HEK293 (cell line): Measurements from ENCODE around the gene EML1.

Source experiments
- CTCF ChIA-PET: fragments of 350-600 bp; formaldehyde crosslinking; extraction: SDS; loops from one replicate; lab custom pipeline; 2021; ENCODE audit warnings: antibody characterized with exemption; lab: Yijun Ruan, JAX
- POLR2A ChIA-PET: fragments of 300-600 bp; formaldehyde crosslinking; extraction: SDS; loops from one replicate; lab custom pipeline; 2020; ENCODE audit warnings: antibody characterized with exemption, inconsistent platforms; lab: Yijun Ruan, JAX
- H3K27ac ChIP-seq: fragments of 200-500 bp; sonication (Bioruptor generic); 2 replicates; pipeline ENCODE4 v1.5.1; 2014; ENCODE audit warnings: low read depth, low read length, control low read depth, inconsistent platforms; ENCODE audit errors: extremely low read depth
- H3K36me3 ChIP-seq, 2 experiments: fragments of 200-500 bp in 1 of 2; sonication (Bioruptor generic) in 1 of 2; 1 replicate in 1 of 2; 2 replicates in 1 of 2; pipeline ENCODE4 v1.5.1; 2014 to 2017; ENCODE audit warnings: inconsistent platforms in 2 of 2, low read length in 2 of 2; ENCODE audit not compliant: control insufficient read depth in 2 of 2, insufficient read depth in 1 of 2
- H3K4me1 ChIP-seq: fragments of 200-500 bp; sonication (Bioruptor generic); 2 replicates; pipeline ENCODE4 v1.5.1; 2014; ENCODE audit warnings: mild to moderate bottlenecking, low read length, inconsistent platforms; ENCODE audit not compliant: control insufficient read depth, insufficient read depth
- H3K4me3 ChIP-seq: 2 replicates; pipeline ENCODE4 v1.5.1; 2011; ENCODE audit warnings: low read depth, mild to moderate bottlenecking, control low read depth, low read length, moderate library complexity
- H3K9me3 ChIP-seq: fragments of 200-500 bp; sonication (Bioruptor generic); 2 replicates; pipeline ENCODE4 v1.5.1; 2014; ENCODE audit warnings: low read depth, low read length, inconsistent platforms; ENCODE audit not compliant: control insufficient read depth, insufficient read depth
- AEBP2 ChIP-seq: fragments of 450-650 bp; formaldehyde crosslinking; IDR thresholded peaks from 2 replicates; pipeline ENCODE4 v1.5.1; 2016; ENCODE audit warnings: missing biosample characterization, missing genetic modification characterization, borderline replicate concordance
- HOXC10 ChIP-seq: sonication (generic); formaldehyde crosslinking; IDR thresholded peaks from 2 replicates; pipeline ENCODE4 v1.8.1; 2023; ENCODE audit warnings: mild to moderate bottlenecking, missing genetic modification reagents
- INSM2 ChIP-seq: fragments of 450-650 bp; formaldehyde crosslinking; IDR thresholded peaks from 2 replicates; pipeline ENCODE4 v1.5.1; 2016; ENCODE audit warnings: missing biosample characterization, missing genetic modification characterization
- KLF10 ChIP-seq: fragments of 450-650 bp; IDR thresholded peaks from 2 replicates; pipeline ENCODE4 v1.5.1; 2018; ENCODE audit warnings: missing biosample characterization, mild to moderate bottlenecking, missing genetic modification characterization
- KLF7 ChIP-seq: fragments of 450-650 bp; formaldehyde crosslinking; IDR thresholded peaks from 2 replicates; pipeline ENCODE4 v1.5.1; 2016; ENCODE audit warnings: missing biosample characterization, missing genetic modification characterization, borderline replicate concordance
- MYNN ChIP-seq: fragments of 450-650 bp; formaldehyde crosslinking; IDR thresholded peaks from 2 replicates; pipeline ENCODE4 v1.5.1; 2016; ENCODE audit warnings: missing biosample characterization, missing genetic modification characterization, borderline replicate concordance
- OSR2 ChIP-seq: fragments of 450-650 bp; formaldehyde crosslinking; IDR thresholded peaks from 2 replicates; pipeline ENCODE4 v1.5.1; 2016; ENCODE audit warnings: missing biosample characterization, missing genetic modification characterization
- PRDM1 ChIP-seq: fragments of 450-650 bp; formaldehyde crosslinking; IDR thresholded peaks from 2 replicates; pipeline ENCODE4; 2016; ENCODE audit warnings: missing biosample characterization, missing genetic modification characterization
- SALL2 ChIP-seq: fragments of 450-650 bp; formaldehyde crosslinking; IDR thresholded peaks from 2 replicates; pipeline ENCODE4 v1.5.0; 2017; ENCODE audit warnings: missing biosample characterization, mild to moderate bottlenecking, missing genetic modification characterization, borderline replicate concordance
- SP7 ChIP-seq: fragments of 450-650 bp; formaldehyde crosslinking; IDR thresholded peaks from 2 replicates; pipeline ENCODE4 v1.5.1; 2016; ENCODE audit warnings: missing biosample characterization, missing genetic modification characterization
- TSHZ1 ChIP-seq: fragments of 450-650 bp; formaldehyde crosslinking; IDR thresholded peaks from 2 replicates; pipeline ENCODE4 v1.5.1; 2016; ENCODE audit warnings: missing biosample characterization, missing genetic modification characterization, borderline replicate concordance
- WT1 ChIP-seq: fragments of 450-650 bp; formaldehyde crosslinking; IDR thresholded peaks from 2 replicates; pipeline ENCODE4 v1.5.1; 2016; ENCODE audit warnings: missing biosample characterization, missing genetic modification characterization
- YY1 ChIP-seq: fragments of 450-650 bp; formaldehyde crosslinking; IDR thresholded peaks from 2 replicates; pipeline ENCODE4 v1.5.1; 2018; ENCODE audit warnings: missing biosample characterization, missing genetic modification characterization
- ZBTB1 ChIP-seq: fragments of 450-650 bp; formaldehyde crosslinking; IDR thresholded peaks from 2 replicates; pipeline ENCODE4 v1.5.1; 2016; ENCODE audit warnings: missing biosample characterization, missing genetic modification characterization
- ZBTB20 ChIP-seq: fragments of 450-650 bp; formaldehyde crosslinking; IDR thresholded peaks from 2 replicates; pipeline ENCODE4 v1.5.1; 2016; ENCODE audit warnings: missing biosample characterization, missing genetic modification characterization
- ZFP69B ChIP-seq: fragments of 450-650 bp; formaldehyde crosslinking; IDR thresholded peaks from 2 replicates; pipeline ENCODE4 v1.5.1; 2016; ENCODE audit warnings: missing biosample characterization, missing genetic modification characterization
- ZNF10 ChIP-seq: fragments of 450-650 bp; formaldehyde crosslinking; IDR thresholded peaks from 2 replicates; pipeline ENCODE4 v1.5.1; 2017; ENCODE audit warnings: missing biosample characterization, missing genetic modification characterization
- ZNF114 ChIP-seq: fragments of 450-650 bp; formaldehyde crosslinking; IDR thresholded peaks from 2 replicates; pipeline ENCODE4 v1.5.0; 2017; ENCODE audit warnings: missing biosample characterization, missing genetic modification characterization
- ZNF121 ChIP-seq: fragments of 450-650 bp; formaldehyde crosslinking; IDR thresholded peaks from 2 replicates; pipeline ENCODE4 v1.5.1; 2016; ENCODE audit warnings: missing biosample characterization, missing genetic modification characterization
- ZNF133 ChIP-seq: fragments of 450-650 bp; formaldehyde crosslinking; IDR thresholded peaks from 2 replicates; pipeline ENCODE4 v1.5.1; 2016; ENCODE audit warnings: missing biosample characterization, missing genetic modification characterization
- ZNF16 ChIP-seq: fragments of 450-650 bp; formaldehyde crosslinking; IDR thresholded peaks from 2 replicates; pipeline ENCODE4 v1.5.1; 2016; ENCODE audit warnings: low read depth, missing biosample characterization, missing genetic modification characterization
- ZNF341 ChIP-seq: fragments of 450-650 bp; formaldehyde crosslinking; IDR thresholded peaks from 2 replicates; pipeline ENCODE4; 2016; ENCODE audit warnings: low read depth, missing biosample characterization, missing genetic modification characterization
- ZNF561 ChIP-seq: fragments of 450-650 bp; IDR thresholded peaks from 2 replicates; pipeline ENCODE4 v1.5.1; 2018; ENCODE audit warnings: missing biosample characterization, missing genetic modification characterization, borderline replicate concordance
- ZNF596 ChIP-seq: fragments of 450-650 bp; IDR thresholded peaks from 2 replicates; pipeline ENCODE4 v1.5.0; 2018; ENCODE audit warnings: missing biosample characterization, mild to moderate bottlenecking, missing genetic modification characterization, moderate library complexity
- ZNF626 ChIP-seq: fragments of 450-650 bp; sonication (Bioruptor Pico); formaldehyde crosslinking; IDR thresholded peaks from 2 replicates; pipeline ENCODE4 v1.5.1; 2018; ENCODE audit warnings: missing biosample characterization, missing genetic modification characterization, inconsistent platforms
- ZNF629 ChIP-seq: fragments of 450-650 bp; formaldehyde crosslinking; IDR thresholded peaks from 2 replicates; pipeline ENCODE4 v1.5.1; 2017; ENCODE audit warnings: missing biosample characterization, missing genetic modification characterization
- ZNF701 ChIP-seq: fragments of 450-650 bp; formaldehyde crosslinking; IDR thresholded peaks from 2 replicates; pipeline ENCODE4 v1.5.1; 2016; ENCODE audit warnings: missing biosample characterization, missing genetic modification characterization

The EML1 gene

GRCh38 chr14:99758121-99758821 is 34.9 kb upstream of the EML1 start (continued):
- TF ChIP-seq YY1 (tag by site-specific recombination) (no peak), ZBTB20 (tag by site-specific recombination) (no peak), PRDM1 (no peak), HOXC10 (CRISPR knock-in tag) (no peak), MYNN (no peak), KLF10 (tag by site-specific recombination) (peak; percentile 69; the same call in 1 of the 2 replicates), ZBTB1 (no peak), ZFP69B (tag by site-specific recombination) (no peak), TSHZ1 (tag by site-specific recombination) (no peak), ZNF10 (tag by site-specific recombination) (peak; percentile 81), AEBP2 (tag by site-specific recombination) (no peak), ZNF114 (tag by site-specific recombination) (no peak), ZNF629 (tag by site-specific recombination) (peak; percentile 19; the same call in 1 of the 2 replicates), ZNF133 (tag by site-specific recombination) (no peak), SALL2 (tag by site-specific recombination) (no peak), ZNF341 (tag by site-specific recombination) (no peak), SP7 (tag by site-specific recombination) (no peak), KLF7 (no peak)

GRCh38 chr14:99758872-99759545 is 34.2 kb upstream of the EML1 start:
- Histone ChIP-seq H3K9me3 (no peaks in the 10 kb centered on the region), H3K4me1 (no peaks in the 10 kb centered on the region), H3K4me3 (no peak overlapping the region), H3K36me3 (no peaks in the 10 kb centered on the region), H3K27ac (no peak overlapping the region)
- POLR2A ChIA-PET: no interaction called here
- CTCF ChIA-PET: no interaction called here
- TF ChIP-seq ZNF596 (tag by site-specific recombination) (no peak), ZNF561 (tag by site-specific recombination) (no peak), OSR2 (tag by site-specific recombination) (no peak), WT1 (tag by site-specific recombination) (no peak), INSM2 (tag by site-specific recombination) (no peak), ZNF701 (tag by site-specific recombination) (no peak), TSHZ1 (tag by site-specific recombination) (no peak), ZNF16 (tag by site-specific recombination) (no peak), ZNF626 (tag by site-specific recombination) (no peak), ZNF121 (no peak)
